Measurements from ENCODE around the gene ADRB1. TPM values are rescaled to one million over a fixed set of nuclear protein-coding genes. Genes with fewer than 3 reads are reported as not detected.

The ADRB1 gene
- total and polyA plus RNA-seq, 4 donors, result 0.05 to 0.17 (median 0.16) TPM; not detected in 1

DNA sequence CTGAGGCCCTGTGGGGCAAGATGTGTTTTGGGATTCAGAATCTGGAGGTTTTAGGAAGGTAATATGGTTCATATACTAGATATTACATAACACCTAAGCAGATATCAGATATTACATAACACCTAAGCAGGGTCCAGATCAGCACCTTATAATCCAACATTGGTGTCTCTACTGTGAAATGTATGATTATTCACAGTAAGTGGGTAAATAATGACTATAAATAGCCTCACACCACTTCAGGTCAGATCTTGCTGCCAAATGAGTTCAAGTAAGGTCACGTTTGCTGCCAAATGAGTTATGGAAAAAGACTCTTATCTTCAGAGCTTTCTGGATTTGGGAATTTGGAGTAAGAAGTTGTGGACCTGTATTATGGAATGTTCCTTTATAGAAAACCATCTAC, 14.6 kb downstream of the ADRB1 start:
- no peak for DNase-seq (ENCODE audit: low spot score)
- Histone ChIP-seq H3K9me3 (ENCODE audit: control insufficient read depth in 4 of 4, low read length in 3 of 4) (no peaks in the 10 kb centered on the region), H3K9ac (ENCODE audit: low read depth in 1 of 2, low read length in 2 of 2) (no peak overlapping the region), H3K27me3 (ENCODE audit: control insufficient read depth in 4 of 4, insufficient read depth in 4 of 4, low read length in 3 of 4) (no peaks in the 10 kb centered on the region), H3K4me3 (ENCODE audit: low read depth in 1 of 3, low read length in 3 of 3) (no peak overlapping the region), H3K4me1 (ENCODE audit: control insufficient read depth in 4 of 4, insufficient read depth in 4 of 4, low read length in 3 of 4) (no peaks in the 10 kb centered on the region), H3K27ac (ENCODE audit: low read depth in 1 of 2, low read length in 2 of 2) (no peak overlapping the region), H3K36me3 (ENCODE audit: control insufficient read depth in 4 of 4, insufficient read depth in 3 of 4, low read depth in 1 of 4, low read length in 3 of 4) (no peaks in the 10 kb centered on the region)
- WGBS, result 78% methylated on average over 1 of the region's 1 CpG
- no peak for TF ChIP-seq FOXA2 (IDR thresholded peaks at IDR 0.05)
- TF ChIP-seq, protein P1, sequence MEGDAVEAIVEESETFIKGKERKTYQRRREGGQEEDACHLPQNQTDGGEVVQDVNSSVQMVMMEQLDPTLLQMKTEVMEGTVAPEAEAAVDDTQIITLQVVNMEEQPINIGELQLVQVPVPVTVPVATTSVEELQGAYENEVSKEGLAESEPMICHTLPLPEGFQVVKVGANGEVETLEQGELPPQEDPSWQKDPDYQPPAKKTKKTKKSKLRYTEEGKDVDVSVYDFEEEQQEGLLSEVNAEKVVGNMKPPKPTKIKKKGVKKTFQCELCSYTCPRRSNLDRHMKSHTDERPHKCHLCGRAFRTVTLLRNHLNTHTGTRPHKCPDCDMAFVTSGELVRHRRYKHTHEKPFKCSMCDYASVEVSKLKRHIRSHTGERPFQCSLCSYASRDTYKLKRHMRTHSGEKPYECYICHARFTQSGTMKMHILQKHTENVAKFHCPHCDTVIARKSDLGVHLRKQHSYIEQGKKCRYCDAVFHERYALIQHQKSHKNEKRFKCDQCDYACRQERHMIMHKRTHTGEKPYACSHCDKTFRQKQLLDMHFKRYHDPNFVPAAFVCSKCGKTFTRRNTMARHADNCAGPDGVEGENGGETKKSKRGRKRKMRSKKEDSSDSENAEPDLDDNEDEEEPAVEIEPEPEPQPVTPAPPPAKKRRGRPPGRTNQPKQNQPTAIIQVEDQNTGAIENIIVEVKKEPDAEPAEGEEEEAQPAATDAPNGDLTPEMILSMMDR (IDR thresholded peaks at IDR 0.05; ENCODE audit: low read depth, low read length, missing input control), result no peak
- TF ChIP-seq RXRA (IDR thresholded peaks at IDR 0.05), result no peak
- TF ChIP-seq, protein P2, sequence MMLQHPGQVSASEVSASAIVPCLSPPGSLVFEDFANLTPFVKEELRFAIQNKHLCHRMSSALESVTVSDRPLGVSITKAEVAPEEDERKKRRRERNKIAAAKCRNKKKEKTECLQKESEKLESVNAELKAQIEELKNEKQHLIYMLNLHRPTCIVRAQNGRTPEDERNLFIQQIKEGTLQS (IDR thresholded peaks at IDR 0.05), result no peak
- TF ChIP-seq, protein P3, sequence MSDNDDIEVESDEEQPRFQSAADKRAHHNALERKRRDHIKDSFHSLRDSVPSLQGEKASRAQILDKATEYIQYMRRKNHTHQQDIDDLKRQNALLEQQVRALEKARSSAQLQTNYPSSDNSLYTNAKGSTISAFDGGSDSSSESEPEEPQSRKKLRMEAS (IDR thresholded peaks at IDR 0.05), result no peak
- TF ChIP-seq YY1 (IDR thresholded peaks at IDR 0.05), result no peak
- TF ChIP-seq RAD21 (IDR thresholded peaks at IDR 0.05), result no peak
- TF ChIP-seq HNF4A (conservative IDR thresholded peaks at IDR 0.05), result no peak
- no peak for TF ChIP-seq TAF1 (conservative IDR thresholded peaks at IDR 0.05)

DNA sequence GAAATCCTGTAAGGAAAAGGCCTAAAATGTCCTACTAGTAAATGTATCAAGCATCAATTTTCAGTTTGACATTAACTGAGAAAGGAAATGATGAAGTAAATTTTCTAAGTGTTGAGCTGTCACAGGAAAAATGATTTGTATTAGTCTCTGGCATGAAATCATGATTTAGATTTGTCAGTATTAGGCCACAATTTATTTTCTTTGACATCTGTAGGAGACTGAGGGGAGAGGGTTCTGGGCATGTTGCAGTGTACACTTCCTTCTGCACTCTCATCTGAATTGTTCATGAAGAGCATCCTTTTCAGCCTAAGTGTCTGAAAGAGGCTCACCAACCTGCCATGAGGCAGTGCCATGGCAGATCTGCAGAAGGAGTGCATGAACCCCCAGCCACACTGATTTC, 15.9 kb downstream of the ADRB1 start:
- Histone ChIP-seq H3K4me1 (ENCODE audit: control insufficient read depth in 4 of 4, insufficient read depth in 4 of 4, low read length in 3 of 4) (peaks cover 0 to 8% (median 5%) of the 10 kb centered on the region in 4 donors), H3K9ac (ENCODE audit: low read depth in 1 of 2, low read length in 2 of 2) (no peak overlapping the region), H3K27me3 (ENCODE audit: control insufficient read depth in 4 of 4, insufficient read depth in 4 of 4, low read length in 3 of 4) (no peaks in the 10 kb centered on the region), H3K9me3 (ENCODE audit: control insufficient read depth in 4 of 4, low read length in 3 of 4) (no peaks in the 10 kb centered on the region), H3K36me3 (ENCODE audit: control insufficient read depth in 4 of 4, insufficient read depth in 3 of 4, low read depth in 1 of 4, low read length in 3 of 4) (no peaks in the 10 kb centered on the region), H3K4me3 (ENCODE audit: low read depth in 1 of 3, low read length in 3 of 3) (no peak overlapping the region), H3K27ac (ENCODE audit: low read depth in 1 of 2, low read length in 2 of 2) (no peak overlapping the region)
- TF ChIP-seq GABPA (IDR thresholded peaks at IDR 0.05 in 1 of 2, conservative IDR thresholded peaks at IDR 0.05 in 1 of 2) (no peak), YY1 (IDR thresholded peaks at IDR 0.05) (no peak), RXRA (IDR thresholded peaks at IDR 0.05) (no peak), JUND (IDR thresholded peaks at IDR 0.05) (no peak)
- TF ChIP-seq, protein P4, sequence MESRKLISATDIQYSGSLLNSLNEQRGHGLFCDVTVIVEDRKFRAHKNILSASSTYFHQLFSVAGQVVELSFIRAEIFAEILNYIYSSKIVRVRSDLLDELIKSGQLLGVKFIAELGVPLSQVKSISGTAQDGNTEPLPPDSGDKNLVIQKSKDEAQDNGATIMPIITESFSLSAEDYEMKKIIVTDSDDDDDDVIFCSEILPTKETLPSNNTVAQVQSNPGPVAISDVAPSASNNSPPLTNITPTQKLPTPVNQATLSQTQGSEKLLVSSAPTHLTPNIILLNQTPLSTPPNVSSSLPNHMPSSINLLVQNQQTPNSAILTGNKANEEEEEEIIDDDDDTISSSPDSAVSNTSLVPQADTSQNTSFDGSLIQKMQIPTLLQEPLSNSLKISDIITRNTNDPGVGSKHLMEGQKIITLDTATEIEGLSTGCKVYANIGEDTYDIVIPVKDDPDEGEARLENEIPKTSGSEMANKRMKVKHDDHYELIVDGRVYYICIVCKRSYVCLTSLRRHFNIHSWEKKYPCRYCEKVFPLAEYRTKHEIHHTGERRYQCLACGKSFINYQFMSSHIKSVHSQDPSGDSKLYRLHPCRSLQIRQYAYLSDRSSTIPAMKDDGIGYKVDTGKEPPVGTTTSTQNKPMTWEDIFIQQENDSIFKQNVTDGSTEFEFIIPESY (IDR thresholded peaks at IDR 0.05), result no peak
- TF ChIP-seq, protein P5, sequence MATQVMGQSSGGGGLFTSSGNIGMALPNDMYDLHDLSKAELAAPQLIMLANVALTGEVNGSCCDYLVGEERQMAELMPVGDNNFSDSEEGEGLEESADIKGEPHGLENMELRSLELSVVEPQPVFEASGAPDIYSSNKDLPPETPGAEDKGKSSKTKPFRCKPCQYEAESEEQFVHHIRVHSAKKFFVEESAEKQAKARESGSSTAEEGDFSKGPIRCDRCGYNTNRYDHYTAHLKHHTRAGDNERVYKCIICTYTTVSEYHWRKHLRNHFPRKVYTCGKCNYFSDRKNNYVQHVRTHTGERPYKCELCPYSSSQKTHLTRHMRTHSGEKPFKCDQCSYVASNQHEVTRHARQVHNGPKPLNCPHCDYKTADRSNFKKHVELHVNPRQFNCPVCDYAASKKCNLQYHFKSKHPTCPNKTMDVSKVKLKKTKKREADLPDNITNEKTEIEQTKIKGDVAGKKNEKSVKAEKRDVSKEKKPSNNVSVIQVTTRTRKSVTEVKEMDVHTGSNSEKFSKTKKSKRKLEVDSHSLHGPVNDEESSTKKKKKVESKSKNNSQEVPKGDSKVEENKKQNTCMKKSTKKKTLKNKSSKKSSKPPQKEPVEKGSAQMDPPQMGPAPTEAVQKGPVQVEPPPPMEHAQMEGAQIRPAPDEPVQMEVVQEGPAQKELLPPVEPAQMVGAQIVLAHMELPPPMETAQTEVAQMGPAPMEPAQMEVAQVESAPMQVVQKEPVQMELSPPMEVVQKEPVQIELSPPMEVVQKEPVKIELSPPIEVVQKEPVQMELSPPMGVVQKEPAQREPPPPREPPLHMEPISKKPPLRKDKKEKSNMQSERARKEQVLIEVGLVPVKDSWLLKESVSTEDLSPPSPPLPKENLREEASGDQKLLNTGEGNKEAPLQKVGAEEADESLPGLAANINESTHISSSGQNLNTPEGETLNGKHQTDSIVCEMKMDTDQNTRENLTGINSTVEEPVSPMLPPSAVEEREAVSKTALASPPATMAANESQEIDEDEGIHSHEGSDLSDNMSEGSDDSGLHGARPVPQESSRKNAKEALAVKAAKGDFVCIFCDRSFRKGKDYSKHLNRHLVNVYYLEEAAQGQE (IDR thresholded peaks at IDR 0.05), result no peak
- TF ChIP-seq, protein P3 (IDR thresholded peaks at IDR 0.05), result no peak
- TF ChIP-seq, protein P1 (IDR thresholded peaks at IDR 0.05; ENCODE audit: low read depth, low read length, missing input control), result no peak
- TF ChIP-seq, protein P2 (IDR thresholded peaks at IDR 0.05), result no peak
- DNase-seq (ENCODE audit: low spot score), result no peak

All from liver (tissue), 9 donors.